Gastroesophageal sphincter (tissue), 4 donors: ENCODE data around the gene CFAP61. TPM values are rescaled to one million over a fixed set of nuclear protein-coding genes. Genes with fewer than 3 reads are reported as not detected.

Experiments used
- ATAC-seq: fragments of 150-250 bp; one replicate; pipeline ENCODE4 v1.9.1; 2016; ENCODE audit warnings: mild to moderate bottlenecking, moderate library complexity
- H3K27ac ChIP-seq, 4 donors: fragments of 200-600 bp; sonication (generic) in 3 of 4; 1 replicate in 3 of 4; 2 replicates in 1 of 4; pipeline ENCODE4 v1.5.1; 2016 to 2019
- H3K27me3 ChIP-seq: fragments of 200-600 bp; sonication (generic); one replicate; pipeline ENCODE4 v1.5.1; 2019
- H3K36me3 ChIP-seq, 2 donors: fragments of 200-600 bp; sonication (generic); one replicate each; pipeline ENCODE4 v1.5.1; 2019; ENCODE audit warnings: control low read depth in 1 of 2
- H3K4me1 ChIP-seq, 3 donors: fragments of 200-600 bp; sonication (generic); 1 replicate in 2 of 3; 2 replicates in 1 of 3; pipeline ENCODE4 v1.5.1; 2016 to 2019; ENCODE audit warnings: control low read depth in 2 of 3
- H3K4me3 ChIP-seq, 2 donors: fragments of 200-600 bp; sonication (generic); one replicate each; pipeline ENCODE4 v1.5.1; 2019; ENCODE audit warnings: mild to moderate bottlenecking in 1 of 2, moderate library complexity in 1 of 2
- H3K9me3 ChIP-seq, 3 donors: fragments of 200-600 bp; sonication (generic); one replicate each; pipeline ENCODE4 v1.5.1; 2017 to 2019; ENCODE audit warnings: control low read depth in 2 of 3
- CTCF ChIP-seq, 4 experiments: fragments of 200-600 bp in 2 of 4; fragments of 450-650 bp in 2 of 4; sonication (generic) in 1 of 4; IDR thresholded peaks; one replicate each; pipeline ENCODE4 v1.5.1; 2017 to 2019; ENCODE audit warnings: antibody characterized with exemption in 4 of 4, mild to moderate bottlenecking in 2 of 4, moderate library complexity in 2 of 4
- EP300 ChIP-seq: sonication (generic); formaldehyde crosslinking; IDR thresholded peaks from one replicate; pipeline ENCODE4 v1.6.1; 2017; ENCODE audit warnings: antibody characterized with exemption, mild to moderate bottlenecking
- POLR2A ChIP-seq, 2 donors: fragments of 450-650 bp; IDR thresholded peaks; one replicate each; pipeline ENCODE4 v1.6.1; 2017; ENCODE audit warnings: antibody characterized with exemption in 2 of 2, mild to moderate bottlenecking in 2 of 2, moderate library complexity in 1 of 2
- POLR2AphosphoS5 ChIP-seq: sonication (generic); formaldehyde crosslinking; IDR thresholded peaks from one replicate; pipeline ENCODE4 v1.6.1; 2017; ENCODE audit warnings: antibody characterized with exemption
- WGBS, 2 donors: methylation state at CpG; one replicate each; pipeline ENCODE4 v1.1.5; 2018; ENCODE audit warnings: low coverage in 1 of 2; 5-methylcytosine and 5-hydroxymethylcytosine counted together
- total RNA-seq, 4 donors: library from RNA; depleted of rRNA; stranded (reverse); fragments of >200 nt; gene quantifications; one replicate each; pipeline ENCODE4 v1.1.0, GENCODE V29; 2016

The CFAP61 gene
- total RNA-seq, 4 donors from 2014 or later, result 0.27 to 0.54 (median 0.30) TPM; not detected in 1

GRCh38 chr20:20333866-20334265 is 281.5 kb downstream of the CFAP61 start:
- H3K27me3 ChIP-seq, result peaks cover 26% of the 10 kb centered on the region
- WGBS, 2 donors, result 40 to 75% methylated on average over 1 to 6 of the region's 6 CpGs
- no peak for ATAC-seq

DNA sequence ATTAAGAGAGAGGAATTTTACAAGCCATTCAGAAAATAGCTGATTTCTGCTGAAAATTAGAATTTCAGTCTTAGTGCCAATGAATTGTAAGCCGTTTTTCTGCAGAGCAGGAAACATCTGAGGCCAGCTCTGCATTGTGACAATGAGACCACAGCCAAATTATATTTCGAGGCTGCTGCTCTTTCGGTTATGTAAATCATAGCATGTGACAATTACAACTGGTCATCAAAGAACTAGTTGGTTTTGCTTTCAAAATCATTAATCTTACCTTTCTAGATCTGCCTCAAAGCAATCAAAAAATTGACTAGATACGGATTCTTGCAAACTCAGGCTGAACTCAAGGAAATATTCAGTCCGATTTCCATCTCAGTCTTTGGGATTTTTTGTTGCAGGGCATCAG is 282.2 kb downstream of the CFAP61 start:
- WGBS, 2 donors, result 47 to 56% methylated on average over 5 of the region's 5 CpGs
- no peaks in the 10 kb centered on the region for H3K4me1 ChIP-seq
- no peak overlapping the region for H3K4me3 ChIP-seq
- no peak for ATAC-seq
- peaks cover 0 to 5% (median 0%) of the 10 kb centered on the region in 3 donors for H3K9me3 ChIP-seq
- no peaks in the 10 kb centered on the region for H3K36me3 ChIP-seq
- no peak overlapping the region for H3K27ac ChIP-seq
- H3K27me3 ChIP-seq, result peaks cover 20% of the 10 kb centered on the region
- TF ChIP-seq POLR2AphosphoS5 (no peak), CTCF (IDR thresholded peaks at IDR 0.05) (no peak), POLR2A (IDR thresholded peaks at IDR 0.05) (no peak), EP300 (no peak)

More at GRCh38 chr20:20333866-20334265, 281.5 kb downstream of the CFAP61 start:
- no peak for TF ChIP-seq POLR2A (IDR thresholded peaks at IDR 0.05)
- Histone ChIP-seq H3K4me3 (no peak overlapping the region), H3K4me1 (no peaks in the 10 kb centered on the region), H3K27ac (no peak overlapping the region), H3K9me3 (peaks cover 0 to 5% (median 0%) of the 10 kb centered on the region in 3 donors), H3K36me3 (no peaks in the 10 kb centered on the region)

DNA sequence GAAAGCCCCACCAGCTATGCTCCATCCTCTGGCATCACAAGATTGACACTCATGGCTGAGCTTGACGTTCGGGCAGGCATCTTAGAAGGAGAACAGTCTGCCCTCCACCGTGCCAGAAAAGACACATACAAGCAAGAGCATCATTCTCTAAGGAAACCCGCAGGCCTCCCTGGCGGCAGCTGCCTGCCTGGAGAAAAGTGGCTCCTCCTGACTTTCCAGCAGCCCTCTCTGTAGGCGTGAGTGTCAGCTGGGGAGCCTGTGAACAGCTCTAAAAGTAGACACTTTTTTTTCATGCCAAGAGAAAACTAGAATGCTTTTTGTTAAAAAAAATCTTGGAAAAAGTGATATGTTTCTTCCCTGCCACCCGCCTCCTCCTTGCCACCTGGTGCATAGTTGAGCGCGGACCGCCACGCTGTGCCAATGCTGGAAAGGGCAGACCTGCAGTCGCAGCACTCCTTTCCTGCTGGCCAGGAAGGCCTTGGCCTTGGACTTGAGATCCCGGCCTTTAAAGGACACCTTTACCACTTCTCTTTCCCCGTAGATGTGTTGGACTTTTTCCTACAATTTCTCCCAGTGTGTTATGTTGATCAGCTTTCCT is 285.9 kb downstream of the CFAP61 start:
- WGBS, 2 donors, result 89 to 92% methylated on average over 6 to 11 of the region's 14 CpGs
- Histone ChIP-seq H3K36me3 (no peaks in the 10 kb centered on the region), H3K4me1 (no peaks in the 10 kb centered on the region), H3K9me3 (peaks cover 0 to 5% (median 0%) of the 10 kb centered on the region in 3 donors), H3K27me3 (peaks cover 30% of the 10 kb centered on the region), H3K4me3 (no peak overlapping the region), H3K27ac (no peak overlapping the region)
- no peak for TF ChIP-seq EP300
- no peak for TF ChIP-seq CTCF (IDR thresholded peaks at IDR 0.05)
- no peak for TF ChIP-seq POLR2AphosphoS5
- no peak for TF ChIP-seq POLR2A (IDR thresholded peaks at IDR 0.05)
- ATAC-seq, result no peak

- no peak for ATAC-seq
- 89% methylated on average over 12 to 16 of the region's 16 CpGs for WGBS, 2 donors
These were observed 288.1 kb downstream of the CFAP61 start for GRCh38 chr20:20340443-20340842.

DNA sequence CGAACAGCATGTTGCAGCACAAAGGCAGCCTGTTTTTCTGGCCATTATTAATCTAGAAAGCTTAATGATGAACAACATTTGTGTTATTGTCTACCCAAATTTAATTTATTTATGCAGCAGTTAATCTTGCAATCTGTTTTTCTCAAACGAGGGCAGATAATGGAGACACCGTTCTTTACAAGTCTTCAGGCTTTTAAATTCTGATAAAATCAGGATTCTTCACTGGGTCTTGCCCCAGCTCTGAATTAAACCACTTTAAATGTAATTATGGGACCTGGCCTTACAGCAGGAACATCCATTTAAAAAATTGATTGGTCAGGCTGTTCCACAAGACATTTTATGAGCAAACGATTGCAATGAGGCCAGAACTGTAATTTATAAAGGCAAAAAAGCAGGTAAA is 289.0 kb downstream of the CFAP61 start:
- 50 to 66% methylated on average over 4 of the region's 4 CpGs for WGBS, 2 donors
- Histone ChIP-seq H3K27me3 (peaks cover 24% of the 10 kb centered on the region), H3K4me3 (no peak overlapping the region), H3K36me3 (no peaks in the 10 kb centered on the region), H3K27ac (no peak overlapping the region), H3K4me1 (no peaks in the 10 kb centered on the region), H3K9me3 (no peaks in the 10 kb centered on the region)
- TF ChIP-seq EP300, result no peak
- no peak for TF ChIP-seq POLR2A (IDR thresholded peaks at IDR 0.05)
- no peak for TF ChIP-seq POLR2AphosphoS5
- no peak for ATAC-seq

More at GRCh38 chr20:20340443-20340842, 288.1 kb downstream of the CFAP61 start:
- TF ChIP-seq POLR2AphosphoS5, result no peak
- TF ChIP-seq CTCF (IDR thresholded peaks at IDR 0.05), result no peak
- TF ChIP-seq EP300, result no peak
- no peak for TF ChIP-seq POLR2A (IDR thresholded peaks at IDR 0.05)
- Histone ChIP-seq H3K36me3 (no peaks in the 10 kb centered on the region), H3K27me3 (peaks cover 29% of the 10 kb centered on the region), H3K4me3 (no peak overlapping the region), H3K4me1 (no peaks in the 10 kb centered on the region), H3K9me3 (peaks cover 0 to 3% (median 0%) of the 10 kb centered on the region in 3 donors), H3K27ac (no peak overlapping the region)

DNA sequence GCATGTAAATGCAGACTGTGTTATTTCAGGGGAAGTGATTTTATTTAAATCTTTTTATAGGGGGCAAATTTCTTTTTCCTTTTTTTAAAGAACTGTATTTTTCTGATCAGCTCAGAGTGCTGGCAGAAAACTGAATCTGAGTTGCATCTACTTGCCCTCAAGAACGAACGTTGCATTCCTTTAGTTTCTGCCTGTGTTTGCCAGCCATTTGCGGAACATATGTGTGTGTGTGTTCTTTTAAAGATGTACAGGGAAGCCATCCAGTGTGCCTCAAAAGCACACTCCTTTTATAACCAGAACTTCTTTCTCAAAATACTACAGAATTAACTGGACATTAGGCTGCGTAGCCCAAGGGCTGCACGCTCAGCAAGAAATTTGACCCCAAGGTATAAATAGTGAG is 289.7 kb downstream of the CFAP61 start:
- no peak for ATAC-seq
- no peaks in the 10 kb centered on the region for H3K4me1 ChIP-seq
- no peak overlapping the region for H3K4me3 ChIP-seq
- H3K27ac ChIP-seq, result no peak overlapping the region
- WGBS, 2 donors, result 37 to 42% methylated on average over 5 of the region's 5 CpGs
- no peaks in the 10 kb centered on the region for H3K36me3 ChIP-seq
- TF ChIP-seq POLR2A (IDR thresholded peaks at IDR 0.05) (no peak), EP300 (no peak), CTCF (IDR thresholded peaks at IDR 0.05) (no peak), POLR2AphosphoS5 (no peak)
- peaks cover 24% of the 10 kb centered on the region for H3K27me3 ChIP-seq
- H3K9me3 ChIP-seq, result peaks cover 0 to 5% (median 0%) of the 10 kb centered on the region in 3 donors
